Spleen (tissue), 7 donors: ENCODE measurements around the gene LCN2.

Experiments
- CTCF ChIP-seq, 11 experiments: fragments of 200-600 bp in 7 of 11; fragments of 450-650 bp in 4 of 11; sonication (generic) in 4 of 11; IDR thresholded peaks in 8 of 11; conservative IDR thresholded peaks in 3 of 11; 1 replicate in 7 of 11; 2 replicates in 4 of 11; pipeline versions ENCODE4 v1.4.0 to v1.8.0; 2016 to 2021; ENCODE audit warnings: antibody characterized with exemption in 11 of 11, inconsistent platforms in 4 of 11, mild to moderate bottlenecking in 1 of 11
- POLR2AphosphoS5 ChIP-seq, 3 donors: sonication (generic); formaldehyde crosslinking; IDR thresholded peaks; one replicate each; pipeline ENCODE4 v1.5.1; 2017; ENCODE audit warnings: antibody characterized with exemption in 3 of 3
- donor health status: DM: no; HTN: no; CAD: no; lungs with moderate emphysema.
- donor health status: DM: no; HTN: no; CAD: no.
- donor health status: DM: no; HTN: no; CAD: no.

- TF ChIP-seq CTCF (IDR thresholded peaks at IDR 0.05 in 8 of 11, conservative IDR thresholded peaks at IDR 0.05 in 3 of 11), result no peak
- no peak for TF ChIP-seq POLR2AphosphoS5 (IDR thresholded peaks at IDR 0.05)
These were observed 4.7 kb upstream of the LCN2 start for GRCh38 chr9:128144239-128145181.
